Head of caudate nucleus (tissue), 42 donors: Measurements from ENCODE around the gene DDX24.

Source experiments
- DNase-seq, 42 donors: peaks; one replicate each; pipeline versions ENCODE4 v3.0.0 to v3.0.0-alpha.2; 2020 to 2021; ENCODE audit warnings: mixed read lengths in 7 of 42
- intact Hi-C: fragments of 100-400 bp; cut with DNase I; formaldehyde crosslinking; loops from one replicate; pipeline ENCODE4 v1.15.0; 2022

The DDX24 gene

GRCh38 chr14:94080621-94081385 is at the start of gene DDX24, which contains the start of gene IFI27L1:
Gene DDX24, minus strand, starts transcription at chr14:94081202. Its CDS starts 1,460 bp downstream, at chr14:94079742.
Gene IFI27L1, plus strand, starts transcription at chr14:94081310. Its CDS starts 15,628 bp downstream, at chr14:94096938.
- intact Hi-C loops: loop anchor here (5.0 kb wide), 1 partner anchor 91 kb away; the partner anchor contains the start of gene PPP4R4
- DNase-seq: peak; percentile 94 to 99 (median 98)

DNA sequence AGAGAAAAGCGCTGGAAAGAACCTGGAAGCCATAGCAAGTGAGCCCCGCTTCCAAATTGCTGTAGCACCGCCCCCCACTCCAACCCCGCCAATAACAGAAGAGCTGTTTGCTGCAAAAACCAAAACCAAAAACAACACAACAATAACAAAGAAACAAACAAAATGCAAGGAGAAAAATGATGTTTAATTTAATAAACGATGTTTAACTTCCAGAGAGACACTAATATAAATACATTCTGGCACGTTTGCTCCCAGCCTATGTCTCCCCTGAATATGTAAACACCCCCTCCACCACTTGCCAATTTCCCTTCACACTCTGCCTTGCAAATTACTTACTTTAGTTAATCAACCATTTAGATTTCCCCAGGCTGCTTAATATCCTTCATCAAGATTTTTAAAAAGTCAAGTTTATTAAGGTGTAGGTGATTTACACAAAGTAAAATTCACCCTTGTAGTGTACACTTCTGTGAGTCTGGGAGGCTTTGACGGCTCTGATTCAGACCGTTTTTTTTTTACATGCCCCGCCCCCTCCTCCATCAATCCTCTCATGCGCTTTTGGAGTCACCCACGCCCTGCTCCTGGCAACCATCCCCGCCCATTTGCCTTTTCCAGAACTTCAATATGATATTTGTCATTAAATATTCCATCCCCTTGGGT is 48.9 kb upstream of the DDX24 start:
- peak; percentile 34 to 81 (median 63) for DNase-seq
- intact Hi-C loops: no loop called here

- intact Hi-C loops: no loop called here
- DNase-seq: peak; percentile 60 to 89 (median 77)
Observed at GRCh38 chr14:94129111-94129757, 48.2 kb upstream of the DDX24 start, which contains the start of gene IFI27L2. Gene IFI27L2, minus strand, starts transcription at chr14:94129604. Its CDS starts 40 bp downstream, at chr14:94129564.

DNA sequence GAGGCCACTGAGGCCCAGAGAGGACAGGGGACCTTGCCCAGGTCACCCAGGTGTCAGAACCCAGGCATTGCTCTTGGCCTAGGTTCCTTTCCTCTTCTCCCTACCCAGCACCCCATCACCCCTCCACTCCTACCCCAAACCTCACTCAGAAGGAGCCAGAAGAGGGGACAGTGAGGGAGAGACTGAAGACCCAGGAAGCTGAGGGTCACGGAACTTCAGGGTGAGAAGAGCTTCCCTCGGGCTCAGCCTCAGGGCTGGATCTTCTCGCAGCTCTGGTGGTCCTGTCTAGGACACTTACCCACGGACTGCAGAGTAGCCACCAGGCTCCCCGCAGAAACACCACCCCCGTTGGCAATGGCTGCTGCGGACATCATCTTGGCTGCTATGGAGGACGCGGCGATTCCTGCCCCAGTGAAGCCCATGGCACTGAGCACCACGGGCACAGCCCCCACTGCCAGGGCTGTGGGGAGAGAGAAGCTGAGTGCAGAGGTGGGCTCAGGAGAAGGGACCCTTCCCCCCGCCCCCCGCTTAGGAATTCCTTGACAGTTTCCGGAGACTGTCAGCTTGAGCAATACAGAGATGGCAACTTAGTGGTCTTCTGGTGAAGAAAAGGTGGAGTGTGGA is 47.3 kb upstream of the DDX24 start:
- peak in 3 of 42 donors; percentile 20 to 41 (median 35) for DNase-seq
- intact Hi-C loops: no loop called here

DNA sequence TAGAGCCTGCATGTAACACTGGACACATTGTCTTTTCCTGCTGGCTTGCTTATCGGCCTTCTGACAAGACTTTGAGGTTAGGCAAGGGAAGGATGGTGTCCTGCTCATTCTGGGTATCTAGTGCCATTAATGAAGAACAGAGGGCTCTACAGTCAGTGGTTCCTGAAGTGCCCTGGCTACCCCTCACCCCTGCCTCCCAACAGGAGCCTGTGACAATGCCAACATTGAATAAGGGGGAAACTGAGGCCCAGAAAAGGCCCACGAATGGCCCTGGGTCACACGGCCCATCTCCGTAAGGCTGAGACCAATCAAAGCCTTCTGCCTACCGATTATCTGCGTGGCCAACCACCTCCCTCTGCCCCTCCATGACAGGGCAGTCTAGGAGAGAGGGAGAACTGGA is 46.3 kb upstream of the DDX24 start:
- intact Hi-C loops: no loop called here
- DNase-seq: peak in 2 of 42 donors; percentile 19 to 36

GRCh38 chr14:94126800-94127199 is 45.8 kb upstream of the DDX24 start:
- intact Hi-C loops: no loop called here
- DNase-seq: peak in 3 of 42 donors; percentile 6 to 33 (median 26)

- peak in 2 of 42 donors; percentile 8 to 28 for DNase-seq
- intact Hi-C loops: no loop called here
Observed at GRCh38 chr14:94126419-94126677, 45.3 kb upstream of the DDX24 start.

- intact Hi-C loops: no loop called here
- DNase-seq: peak in 3 of 42 donors; percentile 15 to 27 (median 24)
Observed at GRCh38 chr14:94125659-94126418, 44.8 kb upstream of the DDX24 start.

DNA sequence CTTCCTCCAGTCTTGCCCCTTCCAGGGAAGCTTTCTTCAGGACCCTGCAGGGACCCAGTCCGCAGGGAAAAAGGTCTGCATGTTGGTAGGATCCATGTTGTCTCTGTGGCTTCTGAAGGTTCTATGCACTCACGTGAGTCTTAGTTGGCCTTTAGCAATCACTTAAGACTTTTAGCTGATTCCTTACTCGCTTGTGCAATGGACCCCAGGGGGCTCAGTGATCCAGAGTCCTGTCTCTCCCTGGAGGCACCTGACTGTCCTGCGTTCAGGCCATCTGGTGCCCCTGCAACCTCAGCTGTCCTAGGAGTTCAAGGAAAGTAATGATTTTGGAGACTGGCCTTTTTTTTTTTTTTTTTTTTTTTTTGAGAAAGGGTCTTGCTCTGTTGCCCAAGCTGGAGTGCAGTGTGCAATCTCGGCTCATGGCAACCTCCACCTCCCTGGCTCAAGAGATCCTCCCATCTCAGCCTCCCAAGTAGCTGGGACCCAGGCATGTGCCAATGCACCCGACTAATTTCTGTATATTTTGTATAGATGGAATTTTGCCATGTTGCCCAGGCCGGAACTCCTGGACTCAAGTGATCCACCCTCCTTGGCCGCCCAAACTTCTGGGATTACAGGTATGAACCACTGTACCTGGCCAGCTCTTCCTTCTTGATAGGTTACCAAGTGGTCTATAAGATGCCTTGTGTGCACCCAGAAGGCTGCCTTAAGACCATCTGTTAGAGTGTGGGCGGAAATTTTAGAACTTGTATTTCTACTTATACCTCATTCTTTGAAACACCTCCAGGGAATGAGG is 43.8 kb upstream of the DDX24 start:
- intact Hi-C loops: no loop called here
- DNase-seq: peak in 5 of 42 donors; percentile 5 to 37 (median 14)

DNA sequence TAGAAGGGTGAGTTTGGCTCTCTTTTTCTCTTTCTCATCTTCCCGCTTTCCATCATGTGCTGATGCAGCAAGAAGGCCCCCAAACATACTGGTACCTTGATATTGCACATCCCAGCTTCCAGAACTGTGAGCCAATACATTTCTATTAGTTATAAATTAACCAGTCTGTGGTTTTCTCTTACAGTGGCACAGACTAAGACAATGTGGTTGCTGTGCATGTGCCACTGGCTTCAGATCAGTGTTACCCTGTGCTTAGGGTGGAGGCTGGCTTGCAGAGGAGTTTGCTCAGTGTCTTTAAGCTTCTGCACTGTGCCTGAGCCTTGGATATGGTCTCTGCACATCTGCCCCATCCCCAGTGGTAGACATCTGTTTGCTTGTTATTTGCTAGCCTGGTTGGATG is 42.9 kb upstream of the DDX24 start:
- peak in 1 of 42 donors; percentile 8 for DNase-seq
- intact Hi-C loops: no loop called here

DNA sequence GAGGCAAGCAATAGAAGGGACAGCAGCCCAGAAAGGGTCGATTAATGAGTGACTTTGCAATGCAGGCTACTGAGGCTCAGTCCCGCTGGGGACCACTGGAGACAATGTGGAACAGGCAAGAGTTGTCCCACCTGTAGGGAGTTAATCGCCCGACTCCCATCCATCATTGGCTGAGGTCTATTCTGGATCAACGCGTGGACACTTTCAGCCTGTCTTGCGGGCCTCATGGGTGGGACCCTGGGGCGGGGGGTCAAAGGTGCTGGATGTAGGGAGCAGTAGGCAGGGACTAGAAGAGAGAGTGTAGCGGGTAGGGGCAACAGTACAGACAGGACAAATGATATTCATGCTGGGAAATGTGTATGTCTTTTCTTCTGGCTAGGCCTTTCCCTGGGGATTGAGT is 42.3 kb upstream of the DDX24 start:
- intact Hi-C loops: no loop called here
- peak in 6 of 42 donors; percentile 2 to 37 (median 10) for DNase-seq

DNA sequence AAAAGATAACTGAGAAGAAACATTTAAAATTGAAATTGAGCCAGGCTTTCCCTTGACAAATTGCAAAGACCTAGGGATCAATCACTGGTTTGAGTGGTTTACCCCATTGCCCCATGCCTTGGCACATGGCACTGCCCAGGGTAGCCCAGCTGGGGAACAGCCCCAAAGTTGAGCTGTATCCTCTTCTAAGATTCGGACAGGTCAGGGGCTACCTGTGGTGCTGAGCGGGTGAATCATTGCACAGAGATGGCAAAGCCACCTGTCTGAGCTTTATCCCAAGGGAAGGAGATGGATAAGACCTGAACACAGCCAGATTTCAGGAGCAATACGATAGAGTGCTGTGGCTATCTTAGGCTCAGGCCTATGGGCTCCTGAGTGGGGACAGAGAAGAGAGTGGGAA is 41.4 kb upstream of the DDX24 start:
- intact Hi-C loops: no loop called here
- DNase-seq: peak in 4 of 42 donors; percentile 1 to 11 (median 4)

DNA sequence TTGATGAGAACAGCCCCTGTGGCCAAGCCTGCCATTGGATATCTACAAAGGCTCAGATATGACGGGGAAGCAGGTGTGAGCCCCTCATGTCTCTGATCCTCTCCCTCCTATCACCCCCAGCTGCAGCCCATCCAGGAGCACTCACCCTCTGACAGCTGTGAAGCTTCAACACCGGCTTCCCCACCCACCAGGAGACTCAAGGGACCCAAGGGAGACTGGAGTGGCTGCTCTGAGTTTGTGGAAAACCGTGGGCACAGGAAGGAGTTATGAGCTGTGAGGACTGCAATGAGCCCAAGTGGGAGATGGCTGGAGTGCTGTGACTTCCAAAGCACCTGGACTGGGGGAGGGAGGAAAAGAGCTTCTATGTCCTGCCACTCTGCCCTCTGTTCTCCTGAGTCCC is 40.5 kb upstream of the DDX24 start:
- intact Hi-C loops: no loop called here
- DNase-seq: peak in 4 of 42 donors; percentile 1 to 9 (median 6)

GRCh38 chr14:94120667-94121340 is 39.8 kb upstream of the DDX24 start:
- intact Hi-C loops: no loop called here
- DNase-seq: peak in 3 of 42 donors; percentile 2 to 6 (median 5)

DNA sequence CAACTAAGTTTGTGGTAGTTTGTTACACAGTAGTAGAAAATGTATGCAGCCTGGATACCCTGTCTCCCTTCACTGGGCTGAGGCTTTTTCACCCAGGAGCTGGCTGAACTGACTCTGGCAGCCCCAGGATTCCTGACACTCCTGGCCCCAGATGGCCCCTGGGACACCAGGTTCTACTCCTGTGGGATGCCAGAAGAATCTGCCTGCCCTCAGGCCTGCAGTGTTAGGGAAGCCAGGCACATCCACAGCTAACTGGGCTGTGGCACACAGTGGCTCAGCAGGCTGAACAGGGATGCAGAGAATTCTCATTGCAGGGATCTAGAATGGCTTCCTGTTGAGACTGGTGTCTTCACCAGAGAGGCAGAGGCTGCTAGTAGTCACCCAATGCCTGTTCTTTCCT is 38.1 kb upstream of the DDX24 start:
- DNase-seq: peak in 2 of 42 donors; percentile 8 to 15
- intact Hi-C loops: no loop called here

DNA sequence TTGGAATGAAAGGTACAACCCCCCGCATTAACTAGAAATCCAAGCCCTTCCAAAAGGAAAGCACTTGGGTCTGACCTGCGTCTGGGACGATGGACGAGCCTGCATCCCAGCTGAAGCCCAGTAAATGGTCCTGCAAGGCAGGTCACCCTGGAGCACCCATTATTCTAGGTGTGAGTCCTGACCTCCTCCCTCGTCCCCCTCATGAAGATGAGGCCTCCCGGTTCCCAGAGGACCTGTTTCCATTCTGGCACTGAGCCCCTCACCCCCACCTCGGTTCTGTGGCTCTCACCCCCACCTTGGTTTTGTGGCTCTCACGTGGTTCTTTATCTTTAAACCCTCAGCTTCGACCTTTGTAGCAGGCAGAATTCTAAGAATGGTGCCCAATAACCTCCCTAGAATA is 36.9 kb upstream of the DDX24 start:
- intact Hi-C loops: no loop called here

GRCh38 chr14:94116701-94117100 is 35.7 kb upstream of the DDX24 start:
- no peak for DNase-seq
- intact Hi-C loops: no loop called here

More for the DNA sequence above, 36.9 kb upstream of the DDX24 start:
- peak in 1 of 42 donors; percentile 22 for DNase-seq
